GM19395 (cell line): ENCODE results near the gene PECR.

Experiments
- ATAC-seq: cut with Tn5 transposase; IDR thresholded peaks from one replicate; pipeline ENCODE4 v1.9.1; 2021; ENCODE audit warnings: mild to moderate bottlenecking, moderate library complexity; ENCODE audit not compliant: unreplicated experiment

Gene PECR

GRCh38 chr2:216072473-216072872, 9.1 kb downstream of the PECR start:
- no peak for ATAC-seq

- no peak for ATAC-seq
These were observed 10.3 kb downstream of the PECR start for GRCh38 chr2:216071111-216071851.

- ATAC-seq, result no peak
These were observed 11.4 kb downstream of the PECR start for GRCh38 chr2:216070195-216070594.

- ATAC-seq, result no peak
These were observed 12.6 kb downstream of the PECR start for GRCh38 chr2:216069028-216069427.

GRCh38 chr2:216066230-216066629, 15.4 kb downstream of the PECR start:
- no peak for ATAC-seq

GRCh38 chr2:216064665-216065064, 16.9 kb downstream of the PECR start:
- ATAC-seq, result no peak

- no peak for ATAC-seq
These were observed 17.5 kb downstream of the PECR start for GRCh38 chr2:216064014-216064630.

GRCh38 chr2:216059233-216059834, 22.3 kb downstream of the PECR start:
- no peak for ATAC-seq

GRCh38 chr2:216057688-216058193, 23.9 kb downstream of the PECR start:
- peak; percentile 87 for ATAC-seq

- ATAC-seq, result peak; percentile 50
These were observed 24.9 kb downstream of the PECR start for GRCh38 chr2:216056739-216057138.

GRCh38 chr2:216055680-216056079, 25.9 kb downstream of the PECR start:
- ATAC-seq, result no peak

GRCh38 chr2:216052420-216052819, 29.2 kb downstream of the PECR start:
- no peak for ATAC-seq

- no peak for ATAC-seq
These were observed 30.3 kb downstream of the PECR start for GRCh38 chr2:216051350-216051749.

GRCh38 chr2:216049452-216049851, 32.2 kb downstream of the PECR start:
- ATAC-seq, result no peak

- no peak for ATAC-seq
These were observed 34.2 kb downstream of the PECR start for GRCh38 chr2:216047397-216047796.

GRCh38 chr2:216044883-216045486, 36.6 kb downstream of the PECR start:
- ATAC-seq, result peak; percentile 99

- no peak for ATAC-seq
These were observed 37.7 kb downstream of the PECR start for GRCh38 chr2:216043949-216044348.

GRCh38 chr2:216041438-216041837, 40.2 kb downstream of the PECR start:
- no peak for ATAC-seq

- no peak for ATAC-seq
These were observed 41.7 kb downstream of the PECR start for GRCh38 chr2:216039918-216040317.

- ATAC-seq, result peak; percentile 51
These were observed 47.5 kb downstream of the PECR start for GRCh38 chr2:216034065-216034464.

- no peak for ATAC-seq
These were observed 48.2 kb downstream of the PECR start for GRCh38 chr2:216033403-216033802.
